ENCODE data around the gene NUPR1.

DNA sequence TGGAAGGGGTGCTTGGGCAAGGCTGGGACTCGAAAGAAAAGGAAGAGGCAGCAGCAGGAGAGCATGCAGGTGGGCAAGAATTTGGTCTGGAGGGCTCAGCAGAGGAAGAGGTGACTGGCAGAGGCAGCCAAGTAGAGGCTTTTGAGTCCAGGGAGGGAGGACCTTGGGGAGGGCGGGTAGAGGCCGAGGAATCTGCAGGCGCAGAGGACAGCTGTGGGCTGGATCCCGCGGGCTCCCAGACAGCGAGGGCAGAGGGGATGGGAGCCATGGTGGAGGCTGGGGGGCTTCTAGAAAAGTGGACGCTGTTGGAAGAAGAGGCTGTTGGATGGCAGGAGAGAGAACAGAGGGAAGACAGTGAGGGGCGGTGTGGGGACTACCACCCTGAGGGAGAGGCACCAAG lies 41.4 kb downstream of the NUPR1 start:
- TF ChIP-seq, protein P1, sequence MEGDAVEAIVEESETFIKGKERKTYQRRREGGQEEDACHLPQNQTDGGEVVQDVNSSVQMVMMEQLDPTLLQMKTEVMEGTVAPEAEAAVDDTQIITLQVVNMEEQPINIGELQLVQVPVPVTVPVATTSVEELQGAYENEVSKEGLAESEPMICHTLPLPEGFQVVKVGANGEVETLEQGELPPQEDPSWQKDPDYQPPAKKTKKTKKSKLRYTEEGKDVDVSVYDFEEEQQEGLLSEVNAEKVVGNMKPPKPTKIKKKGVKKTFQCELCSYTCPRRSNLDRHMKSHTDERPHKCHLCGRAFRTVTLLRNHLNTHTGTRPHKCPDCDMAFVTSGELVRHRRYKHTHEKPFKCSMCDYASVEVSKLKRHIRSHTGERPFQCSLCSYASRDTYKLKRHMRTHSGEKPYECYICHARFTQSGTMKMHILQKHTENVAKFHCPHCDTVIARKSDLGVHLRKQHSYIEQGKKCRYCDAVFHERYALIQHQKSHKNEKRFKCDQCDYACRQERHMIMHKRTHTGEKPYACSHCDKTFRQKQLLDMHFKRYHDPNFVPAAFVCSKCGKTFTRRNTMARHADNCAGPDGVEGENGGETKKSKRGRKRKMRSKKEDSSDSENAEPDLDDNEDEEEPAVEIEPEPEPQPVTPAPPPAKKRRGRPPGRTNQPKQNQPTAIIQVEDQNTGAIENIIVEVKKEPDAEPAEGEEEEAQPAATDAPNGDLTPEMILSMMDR (conservative IDR thresholded peaks at IDR 0.05; ENCODE audit: low read length): no peak
- TF ChIP-seq EZH2phosphoT487 (IDR thresholded peaks at IDR 0.05; ENCODE audit: borderline replicate concordance): no peak

Data from Loucy (cell line).